ENCODE data around the gene KIF1B. TPM values are rescaled to one million over a fixed set of nuclear protein-coding genes. Genes with fewer than 3 reads are reported as not detected.

Gene KIF1B
- total RNA-seq, 1 experiment from 2014 or later, result 28.1 TPM

- no peak for TF ChIP-seq MAX (IDR thresholded peaks at IDR 0.05)
- TF ChIP-seq CBX3 (IDR thresholded peaks at IDR 0.05; ENCODE audit: low read depth), result no peak
- no peak for TF ChIP-seq EZH2 (IDR thresholded peaks at IDR 0.05)
- TF ChIP-seq RAD21 (IDR thresholded peaks at IDR 0.05; ENCODE audit: low read depth), result no peak
- no peak for TF ChIP-seq ATF3 (IDR thresholded peaks at IDR 0.05)
- TF ChIP-seq ZFX (IDR thresholded peaks at IDR 0.05), result no peak
- no peak for TF ChIP-seq CTCF (IDR thresholded peaks at IDR 0.05 in 2 of 3, conservative IDR thresholded peaks at IDR 0.05 in 1 of 3; ENCODE audit: borderline replicate concordance in 1 of 3, insufficient read depth in 1 of 3, low read depth in 2 of 3, low read length in 2 of 3)
- TF ChIP-seq FOSL1 (IDR thresholded peaks at IDR 0.05; ENCODE audit: low read depth), result no peak
- TF ChIP-seq SIN3A (IDR thresholded peaks at IDR 0.05; ENCODE audit: low read depth), result no peak
- TF ChIP-seq YY1 (IDR thresholded peaks at IDR 0.05; ENCODE audit: extremely low read depth, insufficient replicate concordance, low read depth, low read length), result no peak
- no peak for TF ChIP-seq ZNF274 (IDR thresholded peaks at IDR 0.05; ENCODE audit: low read depth, low read length)
Measured at GRCh38 chr1:10286244-10286643, 75.9 kb downstream of the KIF1B start (continued).

GRCh38 chr1:10287023-10287645, 76.8 kb downstream of the KIF1B start:
- BruUV-seq (replicated peaks), result no TSS peak
- DNase-seq (ENCODE audit: low read depth, low spot score) (no peak), ATAC-seq (no peak)
- H3K27me3 ChIP-seq (ENCODE audit: insufficient read depth, low read length), result no peaks in the 10 kb centered on the region
- no peaks in the 10 kb centered on the region for H3K9me2 ChIP-seq (ENCODE audit: insufficient read depth)
- H3K4me2 ChIP-seq (ENCODE audit: low read length), result no peak overlapping the region
- no peaks in the 10 kb centered on the region; the same call in 1 of the 2 replicates for H4K20me1 ChIP-seq (ENCODE audit: insufficient read depth)
- RAD21 ChIA-PET (ENCODE audit: low non-redundant PET in 1 of 2, low total read pairs in 2 of 2, uncharacterized antibody in 2 of 2, unreplicated experiment in 2 of 2), result no interaction called here
- H3K4me1 ChIP-seq (ENCODE audit: control insufficient read depth in 1 of 2, insufficient read depth in 2 of 2, low read length in 2 of 2), result no peaks in the 10 kb centered on the region
- H3K79me2 ChIP-seq (ENCODE audit: insufficient read depth, low read length), result no peaks in the 10 kb centered on the region
- TF ChIP-seq ZNF274 (IDR thresholded peaks at IDR 0.05; ENCODE audit: low read depth, low read length) (no peak), POLR2A (IDR thresholded peaks at IDR 0.05; ENCODE audit: borderline replicate concordance, extremely low read depth, insufficient read depth, insufficient read length) (no peak), CBX3 (IDR thresholded peaks at IDR 0.05; ENCODE audit: low read depth) (no peak), ELF1 (IDR thresholded peaks at IDR 0.05; ENCODE audit: borderline replicate concordance, low read depth) (no peak), EZH2phosphoT487 (IDR thresholded peaks at IDR 0.05; ENCODE audit: borderline replicate concordance) (no peak), RAD21 (IDR thresholded peaks at IDR 0.05; ENCODE audit: low read depth) (no peak)
- CTCF ChIA-PET, result no interaction called here
- no peak overlapping the region for H3K27ac ChIP-seq (ENCODE audit: low read depth, low read length)
- peaks cover under 1 to 5% of the 10 kb centered on the region in 2 experiments; a peak in 2 of 4 replicates for H3K36me3 ChIP-seq (ENCODE audit: control insufficient read depth in 1 of 2, insufficient read depth in 2 of 2, low read length in 2 of 2)
- intact Hi-C loops (cut with micrococcal nuclease), result no loop called here
- POLR2A ChIA-PET, result no interaction called here
- H3K9ac ChIP-seq (ENCODE audit: low read length), result no peak overlapping the region
- H3K4me3 ChIP-seq (replicated peaks in 1 of 2; ENCODE audit: low read depth in 1 of 2, low read length in 2 of 2), result no peak overlapping the region
- no peak overlapping the region for H2AFZ ChIP-seq (ENCODE audit: low read depth, low read length, poor library complexity, severe bottlenecking)
- no peaks in the 10 kb centered on the region for H3K9me3 ChIP-seq (ENCODE audit: control insufficient read depth in 1 of 2, insufficient read depth in 1 of 2, low read depth in 1 of 2, low read length in 2 of 2)

Measured in HCT116 (cell line).